HCT116 (cell line): ENCODE measurements around the gene GBP7. TPM values are rescaled to one million over a fixed set of nuclear protein-coding genes. Genes with fewer than 3 reads are reported as not detected.

Experiments used
- ATAC-seq: fragments of 200-7000 bp; cut with Tn5 transposase; 2 replicates; pipeline ENCODE4 v1.9.1; 2020; ENCODE audit warnings: mild to moderate bottlenecking, moderate library complexity
- BruUV-seq: library from RNA; stranded (reverse); fragments of 400-500 nt; replicated peaks from 2 replicates; lab custom pipeline; 2021; lab: Mats Ljungman, UMichigan
- CTCF ChIA-PET: fragments of 300-600 bp; sonication (Branson Sonifier 250); formaldehyde crosslinking; loops from one replicate; lab custom pipeline; 2021; ENCODE audit warnings: antibody characterized with exemption; lab: Charles Lee
- POLR2A ChIA-PET: fragments of 300-600, 350-600 bp; sonication (Branson Sonifier 250); formaldehyde crosslinking; loops from one replicate; lab custom pipeline; 2021; ENCODE audit warnings: antibody characterized with exemption; lab: Charles Lee
- RAD21 ChIA-PET, 2 experiments: fragments of 300-600 bp; sonication (Branson Sonifier 250); formaldehyde crosslinking; loops; one replicate each; lab custom pipeline; 2023; ENCODE audit warnings: low total read pairs in 2 of 2; ENCODE audit not compliant: uncharacterized antibody in 2 of 2, unreplicated experiment in 2 of 2, low non-redundant PET in 1 of 2; lab: Charles Lee
- DNase-seq: peaks from one replicate; pipeline ENCODE4 v3.0.0-alpha.2; 2010; ENCODE audit warnings: low read depth, low spot score
- H2AFZ ChIP-seq: fragments of 200-600 bp; shearing (Covaris generic), sonication (generic); 2 replicates; pipeline ENCODE4 v1.6.1; 2017; ENCODE audit warnings: low read depth, mixed run types, mixed read lengths, antibody characterized with exemption, low read length; ENCODE audit not compliant: poor library complexity, severe bottlenecking
- H3K27ac ChIP-seq: 2 replicates; pipeline ENCODE4 v1.5.1; 2012; ENCODE audit warnings: low read depth, low read length
- H3K27me3 ChIP-seq: fragments of 200-600 bp; sonication (generic); 2 replicates; pipeline ENCODE4 v1.6.1; 2016; ENCODE audit warnings: mixed run types, low read length, mixed read lengths; ENCODE audit not compliant: insufficient read depth
- H3K36me3 ChIP-seq, 2 experiments: fragments of 200-500 bp in 1 of 2; fragments of 200-600 bp in 1 of 2; sonication (Bioruptor generic) in 1 of 2; sonication (generic) in 1 of 2; 2 replicates each; pipeline versions ENCODE4 v1.5.1 to v1.6.1; 2014 to 2016; ENCODE audit warnings: low read length in 2 of 2, inconsistent platforms in 1 of 2, mixed read lengths in 1 of 2, mixed run types in 1 of 2; ENCODE audit not compliant: insufficient read depth in 2 of 2, control insufficient read depth in 1 of 2
- H3K4me1 ChIP-seq, 2 experiments: fragments of 200-600 bp in 1 of 2; sonication (generic) in 1 of 2; 2 replicates each; pipeline versions ENCODE4 v1.5.1 to v1.6.1; 2012 to 2017; ENCODE audit warnings: low read length in 2 of 2, inconsistent platforms in 1 of 2, mild to moderate bottlenecking in 1 of 2, mixed read lengths in 1 of 2, mixed run types in 1 of 2, moderate library complexity in 1 of 2; ENCODE audit not compliant: insufficient read depth in 2 of 2, control insufficient read depth in 1 of 2
- H3K4me2 ChIP-seq: fragments of 200-600 bp; sonication (generic); 2 replicates; pipeline ENCODE4 v1.6.1; 2017; ENCODE audit warnings: mixed run types, low read length, mixed read lengths
- H3K4me3 ChIP-seq, 2 experiments: fragments of 200-600 bp in 1 of 2; sonication (generic) in 1 of 2; replicated peaks in 1 of 2; 2 replicates each; pipeline ENCODE4 v1.5.1; 2011 to 2016; ENCODE audit warnings: low read length in 2 of 2, control low read depth in 1 of 2, low read depth in 1 of 2, mild to moderate bottlenecking in 1 of 2, mixed read lengths in 1 of 2, mixed run types in 1 of 2
- H3K79me2 ChIP-seq: fragments of 200-600 bp; sonication (generic); 2 replicates; pipeline ENCODE4 v1.6.1; 2017; ENCODE audit warnings: mild to moderate bottlenecking, mixed run types, low read length, moderate library complexity, mixed read lengths; ENCODE audit not compliant: insufficient read depth
- H3K9ac ChIP-seq: fragments of 200-600 bp; sonication (generic); 2 replicates; pipeline ENCODE4 v1.6.1; 2016; ENCODE audit warnings: low read length, mixed read lengths
- H3K9me2 ChIP-seq: fragments of 200-600 bp; sonication (generic), shearing (Covaris generic); 2 replicates; pipeline ENCODE4 v1.6.1; 2017; ENCODE audit warnings: mixed run types, mild to moderate bottlenecking, moderate library complexity; ENCODE audit not compliant: insufficient read depth
- H3K9me3 ChIP-seq, 2 experiments: fragments of 200-500 bp in 1 of 2; fragments of 200-600 bp in 1 of 2; sonication (Bioruptor generic) in 1 of 2; sonication (generic) in 1 of 2; 2 replicates each; pipeline ENCODE4 v1.6.1; 2014 to 2017; ENCODE audit warnings: low read length in 2 of 2, mixed read lengths in 2 of 2, inconsistent platforms in 1 of 2, low read depth in 1 of 2, mild to moderate bottlenecking in 1 of 2, mixed run types in 1 of 2, moderate library complexity in 1 of 2; ENCODE audit not compliant: control insufficient read depth in 1 of 2, insufficient read depth in 1 of 2
- H4K20me1 ChIP-seq: fragments of 200-600 bp; sonication (generic), shearing (Covaris generic); 2 replicates; pipeline ENCODE4 v1.6.1; 2017; ENCODE audit warnings: mixed run types, mild to moderate bottlenecking, moderate library complexity; ENCODE audit not compliant: insufficient read depth
- CEBPB ChIP-seq: IDR thresholded peaks from 2 replicates; pipeline ENCODE4 v1.6.1; 2012; ENCODE audit warnings: low read depth
- EGR1 ChIP-seq: IDR thresholded peaks from 2 replicates; pipeline ENCODE4 v1.6.1; 2012; ENCODE audit warnings: low read depth
- ELF1 ChIP-seq: IDR thresholded peaks from 2 replicates; pipeline ENCODE4 v1.6.1; 2012; ENCODE audit warnings: low read depth, borderline replicate concordance
- EZH2phosphoT487 ChIP-seq: fragments of 200-600 bp; IDR thresholded peaks from 2 replicates; pipeline ENCODE4 v1.6.1; 2018; ENCODE audit warnings: antibody characterized with exemption, borderline replicate concordance
- FOSL1 ChIP-seq: IDR thresholded peaks from 2 replicates; pipeline ENCODE4 v1.6.1; 2012; ENCODE audit warnings: low read depth
- POLR2AphosphoS5 ChIP-seq: IDR thresholded peaks from 2 replicates; pipeline ENCODE4 v1.6.1; 2011; ENCODE audit warnings: mild to moderate bottlenecking, low read depth, low read length, moderate library complexity
- RAD21 ChIP-seq: IDR thresholded peaks from 2 replicates; pipeline ENCODE4 v1.6.1; 2012; ENCODE audit warnings: low read depth, mild to moderate bottlenecking
- SIN3A ChIP-seq: IDR thresholded peaks from 2 replicates; pipeline ENCODE4 v1.6.1; 2012; ENCODE audit warnings: low read depth
- SP1 ChIP-seq: IDR thresholded peaks from 2 replicates; pipeline ENCODE4 v1.6.1; 2012; ENCODE audit warnings: low read depth
- SRF ChIP-seq: IDR thresholded peaks from 2 replicates; pipeline ENCODE4 v1.6.1; 2012; ENCODE audit warnings: low read depth
- YY1 ChIP-seq: IDR thresholded peaks from 2 replicates; pipeline ENCODE4 v1.6.1; 2011; ENCODE audit warnings: low read length, low read depth, moderate library complexity, mild to moderate bottlenecking; ENCODE audit not compliant: insufficient replicate concordance; ENCODE audit errors: extremely low read depth
- ZFX ChIP-seq: fragments of 450-650 bp; IDR thresholded peaks from 2 replicates; pipeline ENCODE4 v1.6.1; 2017
- ZNF274 ChIP-seq: fragments of 200-500 bp; sonication (Bioruptor generic); IDR thresholded peaks from 2 replicates; pipeline ENCODE4 v1.6.1; 2014; ENCODE audit warnings: mild to moderate bottlenecking, low read depth, low read length, inconsistent platforms
- intact Hi-C: fragments of 100-400 bp; cut with micrococcal nuclease; formaldehyde crosslinking; loops from 2 replicates; pipeline ENCODE4 v1.10.0; 2022
- total RNA-seq: library from RNA; stranded (reverse); gene quantifications from one replicate; pipeline ENCODE4 v1.2.1, GENCODE V29; 2021; ENCODE audit not compliant: unreplicated experiment
- TF ChIP-seq, protein P1 (sequence below): IDR thresholded peaks from 2 replicates; pipeline ENCODE4 v1.6.1; 2011; ENCODE audit warnings: mild to moderate bottlenecking, low read length, moderate library complexity; ENCODE audit not compliant: insufficient replicate concordance; ENCODE audit errors: extremely low read depth
- TF ChIP-seq, protein P2 (sequence below): IDR thresholded peaks from 2 replicates; pipeline ENCODE4 v1.6.1; 2012
- TF ChIP-seq, protein P3 (sequence below): IDR thresholded peaks from 2 replicates; pipeline ENCODE4 v1.6.1; 2012; ENCODE audit warnings: low read depth
- TF ChIP-seq, protein P4 (sequence below): IDR thresholded peaks from 2 replicates; pipeline ENCODE4 v1.6.1; 2012
- TF ChIP-seq, protein P5 (sequence below), 3 experiments: fragments of 200-600 bp in 1 of 3; sonication (generic) in 1 of 3; IDR thresholded peaks in 2 of 3; conservative IDR thresholded peaks in 1 of 3; 2 replicates each; pipeline ENCODE4 v1.5.1; 2012 to 2017; ENCODE audit warnings: low read depth in 2 of 3, low read length in 2 of 3, antibody characterized with exemption in 1 of 3, borderline replicate concordance in 1 of 3, control low read depth in 1 of 3, mild to moderate bottlenecking in 1 of 3, mixed read lengths in 1 of 3, mixed run types in 1 of 3, moderate library complexity in 1 of 3; ENCODE audit not compliant: insufficient read depth in 1 of 3

Gene GBP7
- total RNA-seq, 1 experiment from 2014 or later = not detected

DNA sequence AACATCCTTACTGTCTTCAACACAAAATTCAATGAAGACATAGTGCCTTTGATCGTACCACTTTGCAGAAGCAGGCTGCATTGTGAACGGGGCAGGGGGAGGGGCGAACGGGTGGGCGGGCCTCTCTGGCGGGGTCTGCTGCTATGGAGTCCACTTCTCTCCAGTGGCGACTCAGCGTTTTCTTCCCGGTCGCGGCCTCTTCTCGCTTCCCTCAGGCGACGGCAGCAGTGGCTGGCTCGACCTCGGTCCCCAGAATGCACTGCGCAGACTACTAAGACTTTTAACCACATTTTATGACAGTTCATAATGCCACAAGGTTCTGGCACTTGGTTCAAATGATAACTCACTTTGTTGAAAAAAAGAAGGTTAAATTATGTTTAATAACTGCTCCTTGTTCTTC lies 71.1 kb downstream of the GBP7 start:
- POLR2A ChIA-PET = no interaction called here
- no peak for ATAC-seq

More for the DNA sequence above, 71.1 kb downstream of the GBP7 start:
- Histone ChIP-seq H3K9me2 (no peaks in the 10 kb centered on the region), H4K20me1 (no peaks in the 10 kb centered on the region), H3K4me2 (no peak overlapping the region), H3K9ac (no peak overlapping the region), H3K27ac (no peak overlapping the region), H3K4me3 (no peak overlapping the region), H3K36me3 (no peaks in the 10 kb centered on the region), H2AFZ (no peak overlapping the region), H3K9me3 (no peaks in the 10 kb centered on the region), H3K79me2 (no peaks in the 10 kb centered on the region), H3K27me3 (no peaks in the 10 kb centered on the region), H3K4me1 (no peaks in the 10 kb centered on the region)
- TF ChIP-seq SIN3A (no peak), YY1 (no peak), FOSL1 (no peak), ZNF274 (no peak), RAD21 (no peak), ZFX (no peak), POLR2AphosphoS5 (no peak), SP1 (no peak), SRF (no peak), EGR1 (no peak), CEBPB (no peak), ELF1 (no peak), EZH2phosphoT487 (no peak)
- TF ChIP-seq, protein P1, sequence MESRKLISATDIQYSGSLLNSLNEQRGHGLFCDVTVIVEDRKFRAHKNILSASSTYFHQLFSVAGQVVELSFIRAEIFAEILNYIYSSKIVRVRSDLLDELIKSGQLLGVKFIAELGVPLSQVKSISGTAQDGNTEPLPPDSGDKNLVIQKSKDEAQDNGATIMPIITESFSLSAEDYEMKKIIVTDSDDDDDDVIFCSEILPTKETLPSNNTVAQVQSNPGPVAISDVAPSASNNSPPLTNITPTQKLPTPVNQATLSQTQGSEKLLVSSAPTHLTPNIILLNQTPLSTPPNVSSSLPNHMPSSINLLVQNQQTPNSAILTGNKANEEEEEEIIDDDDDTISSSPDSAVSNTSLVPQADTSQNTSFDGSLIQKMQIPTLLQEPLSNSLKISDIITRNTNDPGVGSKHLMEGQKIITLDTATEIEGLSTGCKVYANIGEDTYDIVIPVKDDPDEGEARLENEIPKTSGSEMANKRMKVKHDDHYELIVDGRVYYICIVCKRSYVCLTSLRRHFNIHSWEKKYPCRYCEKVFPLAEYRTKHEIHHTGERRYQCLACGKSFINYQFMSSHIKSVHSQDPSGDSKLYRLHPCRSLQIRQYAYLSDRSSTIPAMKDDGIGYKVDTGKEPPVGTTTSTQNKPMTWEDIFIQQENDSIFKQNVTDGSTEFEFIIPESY = no peak
- TF ChIP-seq, protein P2, sequence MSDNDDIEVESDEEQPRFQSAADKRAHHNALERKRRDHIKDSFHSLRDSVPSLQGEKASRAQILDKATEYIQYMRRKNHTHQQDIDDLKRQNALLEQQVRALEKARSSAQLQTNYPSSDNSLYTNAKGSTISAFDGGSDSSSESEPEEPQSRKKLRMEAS = no peak
- TF ChIP-seq, protein P3, sequence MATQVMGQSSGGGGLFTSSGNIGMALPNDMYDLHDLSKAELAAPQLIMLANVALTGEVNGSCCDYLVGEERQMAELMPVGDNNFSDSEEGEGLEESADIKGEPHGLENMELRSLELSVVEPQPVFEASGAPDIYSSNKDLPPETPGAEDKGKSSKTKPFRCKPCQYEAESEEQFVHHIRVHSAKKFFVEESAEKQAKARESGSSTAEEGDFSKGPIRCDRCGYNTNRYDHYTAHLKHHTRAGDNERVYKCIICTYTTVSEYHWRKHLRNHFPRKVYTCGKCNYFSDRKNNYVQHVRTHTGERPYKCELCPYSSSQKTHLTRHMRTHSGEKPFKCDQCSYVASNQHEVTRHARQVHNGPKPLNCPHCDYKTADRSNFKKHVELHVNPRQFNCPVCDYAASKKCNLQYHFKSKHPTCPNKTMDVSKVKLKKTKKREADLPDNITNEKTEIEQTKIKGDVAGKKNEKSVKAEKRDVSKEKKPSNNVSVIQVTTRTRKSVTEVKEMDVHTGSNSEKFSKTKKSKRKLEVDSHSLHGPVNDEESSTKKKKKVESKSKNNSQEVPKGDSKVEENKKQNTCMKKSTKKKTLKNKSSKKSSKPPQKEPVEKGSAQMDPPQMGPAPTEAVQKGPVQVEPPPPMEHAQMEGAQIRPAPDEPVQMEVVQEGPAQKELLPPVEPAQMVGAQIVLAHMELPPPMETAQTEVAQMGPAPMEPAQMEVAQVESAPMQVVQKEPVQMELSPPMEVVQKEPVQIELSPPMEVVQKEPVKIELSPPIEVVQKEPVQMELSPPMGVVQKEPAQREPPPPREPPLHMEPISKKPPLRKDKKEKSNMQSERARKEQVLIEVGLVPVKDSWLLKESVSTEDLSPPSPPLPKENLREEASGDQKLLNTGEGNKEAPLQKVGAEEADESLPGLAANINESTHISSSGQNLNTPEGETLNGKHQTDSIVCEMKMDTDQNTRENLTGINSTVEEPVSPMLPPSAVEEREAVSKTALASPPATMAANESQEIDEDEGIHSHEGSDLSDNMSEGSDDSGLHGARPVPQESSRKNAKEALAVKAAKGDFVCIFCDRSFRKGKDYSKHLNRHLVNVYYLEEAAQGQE = no peak
- TF ChIP-seq, protein P4, sequence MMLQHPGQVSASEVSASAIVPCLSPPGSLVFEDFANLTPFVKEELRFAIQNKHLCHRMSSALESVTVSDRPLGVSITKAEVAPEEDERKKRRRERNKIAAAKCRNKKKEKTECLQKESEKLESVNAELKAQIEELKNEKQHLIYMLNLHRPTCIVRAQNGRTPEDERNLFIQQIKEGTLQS = no peak
- TF ChIP-seq, protein P5, sequence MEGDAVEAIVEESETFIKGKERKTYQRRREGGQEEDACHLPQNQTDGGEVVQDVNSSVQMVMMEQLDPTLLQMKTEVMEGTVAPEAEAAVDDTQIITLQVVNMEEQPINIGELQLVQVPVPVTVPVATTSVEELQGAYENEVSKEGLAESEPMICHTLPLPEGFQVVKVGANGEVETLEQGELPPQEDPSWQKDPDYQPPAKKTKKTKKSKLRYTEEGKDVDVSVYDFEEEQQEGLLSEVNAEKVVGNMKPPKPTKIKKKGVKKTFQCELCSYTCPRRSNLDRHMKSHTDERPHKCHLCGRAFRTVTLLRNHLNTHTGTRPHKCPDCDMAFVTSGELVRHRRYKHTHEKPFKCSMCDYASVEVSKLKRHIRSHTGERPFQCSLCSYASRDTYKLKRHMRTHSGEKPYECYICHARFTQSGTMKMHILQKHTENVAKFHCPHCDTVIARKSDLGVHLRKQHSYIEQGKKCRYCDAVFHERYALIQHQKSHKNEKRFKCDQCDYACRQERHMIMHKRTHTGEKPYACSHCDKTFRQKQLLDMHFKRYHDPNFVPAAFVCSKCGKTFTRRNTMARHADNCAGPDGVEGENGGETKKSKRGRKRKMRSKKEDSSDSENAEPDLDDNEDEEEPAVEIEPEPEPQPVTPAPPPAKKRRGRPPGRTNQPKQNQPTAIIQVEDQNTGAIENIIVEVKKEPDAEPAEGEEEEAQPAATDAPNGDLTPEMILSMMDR (IDR thresholded peaks at IDR 0.05 in 2 of 3, conservative IDR thresholded peaks at IDR 0.05 in 1 of 3; ENCODE audit: borderline replicate concordance in 1 of 3, insufficient read depth in 1 of 3, low read depth in 2 of 3, low read length in 2 of 3) = no peak
- DNase-seq = no peak
- CTCF ChIA-PET = no interaction called here
- BruUV-seq = no TSS peak
- RAD21 ChIA-PET = no interaction called here
- intact Hi-C loops = no loop called here
